ENCODE data around the gene MELK.
"Not testable (repeated sequence)": the region's sequence is repeated elsewhere in the genome, so short reads cannot be mapped to it uniquely, and the experiment has no call there.

Gene MELK

DNA sequence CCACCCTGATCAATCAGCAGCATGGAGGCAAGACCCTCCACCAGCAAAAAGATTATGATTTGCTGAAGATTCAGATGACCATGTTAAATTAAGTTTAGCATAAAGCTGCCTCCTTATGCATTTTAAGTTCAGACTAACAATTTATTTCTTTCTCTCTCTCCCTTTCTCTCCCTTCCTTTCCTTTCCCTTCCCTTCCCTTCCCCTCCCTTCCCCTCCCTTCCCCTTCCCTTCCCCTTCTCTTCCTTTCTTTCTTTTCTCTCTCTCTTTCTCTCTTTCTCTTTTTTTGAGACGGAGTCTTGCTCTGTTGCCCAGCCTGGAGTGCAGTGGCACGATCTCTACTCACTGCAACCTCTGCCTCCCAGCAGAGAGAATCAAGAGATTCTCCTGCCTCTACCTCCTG, 1.4 kb upstream of the MELK start:
- Histone ChIP-seq H3K36me3 (ENCODE audit: control insufficient read depth, low read length) (peaks cover 29% of the 10 kb centered on the region), H3K27ac (ENCODE audit: low read depth, low read length) (no peak overlapping the region), H4K20me1 (ENCODE audit: control insufficient read depth, insufficient read depth, low read depth, low read length) (0 out of 2 replicates have a peak, but pooled peaks cover 4% of the 10 kb centered on the region), H3F3A (ENCODE audit: control insufficient read depth, insufficient read depth) (peaks cover 6% of the 10 kb centered on the region; the same call in 1 of the 2 replicates), H3K27me3 (ENCODE audit: control insufficient read depth, low read length) (no peaks in the 10 kb centered on the region), H3K9me2 (replicated peaks; ENCODE audit: control insufficient read depth, low read length) (no peaks in the 10 kb centered on the region), H3K9me3 (ENCODE audit: control insufficient read depth, insufficient read depth, low read length) (no peaks in the 10 kb centered on the region), H3K4me3 (ENCODE audit: low read length) (no peak overlapping the region), H3K79me2 (ENCODE audit: control insufficient read depth, low read length) (peaks cover 42% of the 10 kb centered on the region), H3K4me1 (ENCODE audit: control insufficient read depth, low read length) (peaks cover 41% of the 10 kb centered on the region), H3K4me2 (ENCODE audit: low read length) (no peak overlapping the region)
- no peak for TF ChIP-seq EZH2phosphoT487 (IDR thresholded peaks at IDR 0.05; ENCODE audit: borderline replicate concordance, low read length)
- TF ChIP-seq, protein P1, sequence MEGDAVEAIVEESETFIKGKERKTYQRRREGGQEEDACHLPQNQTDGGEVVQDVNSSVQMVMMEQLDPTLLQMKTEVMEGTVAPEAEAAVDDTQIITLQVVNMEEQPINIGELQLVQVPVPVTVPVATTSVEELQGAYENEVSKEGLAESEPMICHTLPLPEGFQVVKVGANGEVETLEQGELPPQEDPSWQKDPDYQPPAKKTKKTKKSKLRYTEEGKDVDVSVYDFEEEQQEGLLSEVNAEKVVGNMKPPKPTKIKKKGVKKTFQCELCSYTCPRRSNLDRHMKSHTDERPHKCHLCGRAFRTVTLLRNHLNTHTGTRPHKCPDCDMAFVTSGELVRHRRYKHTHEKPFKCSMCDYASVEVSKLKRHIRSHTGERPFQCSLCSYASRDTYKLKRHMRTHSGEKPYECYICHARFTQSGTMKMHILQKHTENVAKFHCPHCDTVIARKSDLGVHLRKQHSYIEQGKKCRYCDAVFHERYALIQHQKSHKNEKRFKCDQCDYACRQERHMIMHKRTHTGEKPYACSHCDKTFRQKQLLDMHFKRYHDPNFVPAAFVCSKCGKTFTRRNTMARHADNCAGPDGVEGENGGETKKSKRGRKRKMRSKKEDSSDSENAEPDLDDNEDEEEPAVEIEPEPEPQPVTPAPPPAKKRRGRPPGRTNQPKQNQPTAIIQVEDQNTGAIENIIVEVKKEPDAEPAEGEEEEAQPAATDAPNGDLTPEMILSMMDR (IDR thresholded peaks at IDR 0.05; ENCODE audit: low read depth, low read length, poor library complexity, severe bottlenecking) = no peak

DNA sequence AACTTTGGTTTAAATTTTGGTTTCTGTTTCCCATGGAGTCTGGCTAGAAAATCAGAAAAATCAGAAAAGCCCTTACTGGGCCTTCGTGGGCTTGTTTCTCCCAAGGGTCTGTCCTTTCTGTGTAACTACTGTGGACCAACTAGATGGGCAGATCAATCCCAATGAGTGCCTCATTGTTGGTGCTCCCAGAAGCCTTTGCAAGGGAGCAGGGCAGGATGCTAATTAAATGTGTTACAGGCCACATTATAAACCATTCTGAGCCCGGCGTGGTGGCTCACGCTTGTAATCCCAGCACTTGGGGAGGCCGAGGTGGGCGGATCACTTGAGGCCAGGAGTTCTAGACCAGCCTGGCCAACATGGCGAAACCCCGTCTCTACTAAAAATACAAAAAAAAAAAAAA, 1.4 kb downstream of the MELK start:
- H3K4me3 ChIP-seq (ENCODE audit: low read length) = peak overlapping the region; percentile 96
- H3K4me2 ChIP-seq (ENCODE audit: low read length) = peak overlapping the region; percentile 99
- not testable (repeated sequence) for H3K9me2 ChIP-seq (replicated peaks; ENCODE audit: control insufficient read depth, low read length); H3F3A ChIP-seq (ENCODE audit: control insufficient read depth, insufficient read depth); H3K9me3 ChIP-seq (ENCODE audit: control insufficient read depth, insufficient read depth, low read length); H4K20me1 ChIP-seq (ENCODE audit: control insufficient read depth, insufficient read depth, low read depth, low read length); H3K27me3 ChIP-seq (ENCODE audit: control insufficient read depth, low read length)
- peaks cover 48% of the 10 kb centered on the region for H3K4me1 ChIP-seq (ENCODE audit: control insufficient read depth, low read length)
- 0 out of 2 replicates have a peak overlapping the region, but pooled peaks have one; percentile 58 for H3K27ac ChIP-seq (ENCODE audit: low read depth, low read length)
- peaks cover 69% of the 10 kb centered on the region for H3K79me2 ChIP-seq (ENCODE audit: control insufficient read depth, low read length)
- peaks cover 44% of the 10 kb centered on the region for H3K36me3 ChIP-seq (ENCODE audit: control insufficient read depth, low read length)

DNA sequence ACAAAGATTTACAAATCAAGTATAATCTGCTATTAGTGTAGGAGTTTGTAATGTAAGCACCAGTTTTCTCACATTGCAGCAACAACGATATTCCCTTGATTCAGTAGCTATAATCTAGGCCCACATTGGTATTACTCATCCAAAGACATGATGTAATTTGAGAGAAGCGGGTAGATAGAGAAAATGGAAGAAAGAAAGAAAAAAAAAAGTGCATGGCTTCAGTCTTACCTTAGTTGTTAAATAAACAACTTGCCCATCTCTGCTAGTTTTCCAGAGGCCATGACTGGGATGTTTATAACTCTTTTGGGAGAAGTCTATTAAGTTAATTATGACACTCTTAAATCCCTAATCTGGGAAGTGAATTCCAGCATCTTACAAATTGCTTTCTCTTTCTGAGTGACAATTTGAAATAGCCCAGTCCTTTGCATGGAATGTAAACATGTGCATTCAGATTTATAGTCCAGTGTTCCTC, 2.8 kb downstream of the MELK start:
- H3K79me2 ChIP-seq (ENCODE audit: control insufficient read depth, low read length) = peaks cover 82% of the 10 kb centered on the region
- no peaks in the 10 kb centered on the region for H3K9me3 ChIP-seq (ENCODE audit: control insufficient read depth, insufficient read depth, low read length)
- 0 out of 2 replicates have a peak, but pooled peaks cover 4% of the 10 kb centered on the region for H4K20me1 ChIP-seq (ENCODE audit: control insufficient read depth, insufficient read depth, low read depth, low read length)
- H3K36me3 ChIP-seq (ENCODE audit: control insufficient read depth, low read length) = peaks cover 47% of the 10 kb centered on the region
- H3K4me3 ChIP-seq (ENCODE audit: low read length) = peak overlapping the region; percentile 96
- H3K27me3 ChIP-seq (ENCODE audit: control insufficient read depth, low read length) = no peaks in the 10 kb centered on the region
- H3K27ac ChIP-seq (ENCODE audit: low read depth, low read length) = no peak overlapping the region
- TF ChIP-seq EZH2phosphoT487 (IDR thresholded peaks at IDR 0.05; ENCODE audit: borderline replicate concordance, low read length) = no peak
- TF ChIP-seq, protein P1 (IDR thresholded peaks at IDR 0.05; ENCODE audit: low read depth, low read length, poor library complexity, severe bottlenecking) = no peak
- no peaks in the 10 kb centered on the region for H3K9me2 ChIP-seq (replicated peaks; ENCODE audit: control insufficient read depth, low read length)
- peaks cover 48% of the 10 kb centered on the region for H3K4me1 ChIP-seq (ENCODE audit: control insufficient read depth, low read length)
- peak overlapping the region; percentile 99 for H3K4me2 ChIP-seq (ENCODE audit: low read length)
- H3F3A ChIP-seq (ENCODE audit: control insufficient read depth, insufficient read depth) = peaks cover 6% of the 10 kb centered on the region; the same call in 1 of the 2 replicates

DNA sequence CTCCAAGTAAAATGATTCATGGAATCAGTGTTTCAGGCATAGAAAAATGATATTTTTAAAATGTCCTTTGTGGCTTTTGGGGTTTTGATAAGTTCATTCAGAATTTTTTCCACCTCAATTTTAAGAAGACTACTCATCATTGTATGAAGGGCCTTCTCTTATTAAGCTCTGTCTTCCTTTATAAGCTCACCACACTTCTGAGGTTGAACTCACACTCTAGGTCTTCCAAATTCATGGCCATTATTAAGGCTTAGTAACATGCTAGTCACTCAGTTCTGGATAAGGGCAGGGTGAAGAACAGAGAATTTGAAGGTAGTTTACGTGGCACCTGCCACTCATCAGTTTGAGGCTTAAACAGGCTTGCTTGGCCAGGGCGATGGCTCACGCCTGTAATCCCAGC, 4.2 kb downstream of the MELK start:
- peaks cover 41% of the 10 kb centered on the region for H3K4me1 ChIP-seq (ENCODE audit: control insufficient read depth, low read length)
- peaks cover 58% of the 10 kb centered on the region for H3K36me3 ChIP-seq (ENCODE audit: control insufficient read depth, low read length)
- H3K9me2 ChIP-seq (replicated peaks; ENCODE audit: control insufficient read depth, low read length) = no peaks in the 10 kb centered on the region
- peaks cover 3% of the 10 kb centered on the region; the same call in 1 of the 2 replicates for H3F3A ChIP-seq (ENCODE audit: control insufficient read depth, insufficient read depth)
- H3K9me3 ChIP-seq (ENCODE audit: control insufficient read depth, insufficient read depth, low read length) = no peaks in the 10 kb centered on the region
- H3K27ac ChIP-seq (ENCODE audit: low read depth, low read length) = no peak overlapping the region
- TF ChIP-seq, protein P1 (IDR thresholded peaks at IDR 0.05; ENCODE audit: low read depth, low read length, poor library complexity, severe bottlenecking) = no peak
- 0 out of 2 replicates have a peak, but pooled peaks cover 4% of the 10 kb centered on the region for H4K20me1 ChIP-seq (ENCODE audit: control insufficient read depth, insufficient read depth, low read depth, low read length)
- peaks cover 95% of the 10 kb centered on the region for H3K79me2 ChIP-seq (ENCODE audit: control insufficient read depth, low read length)
- H3K27me3 ChIP-seq (ENCODE audit: control insufficient read depth, low read length) = no peaks in the 10 kb centered on the region
- H3K4me2 ChIP-seq (ENCODE audit: low read length) = no peak overlapping the region; the same call in 1 of the 2 replicates
- H3K4me3 ChIP-seq (ENCODE audit: low read length) = no peak overlapping the region

Measured in DOHH2 (cell line).